Measurements from ENCODE around the gene RGS6.

RGS6 gene

DNA sequence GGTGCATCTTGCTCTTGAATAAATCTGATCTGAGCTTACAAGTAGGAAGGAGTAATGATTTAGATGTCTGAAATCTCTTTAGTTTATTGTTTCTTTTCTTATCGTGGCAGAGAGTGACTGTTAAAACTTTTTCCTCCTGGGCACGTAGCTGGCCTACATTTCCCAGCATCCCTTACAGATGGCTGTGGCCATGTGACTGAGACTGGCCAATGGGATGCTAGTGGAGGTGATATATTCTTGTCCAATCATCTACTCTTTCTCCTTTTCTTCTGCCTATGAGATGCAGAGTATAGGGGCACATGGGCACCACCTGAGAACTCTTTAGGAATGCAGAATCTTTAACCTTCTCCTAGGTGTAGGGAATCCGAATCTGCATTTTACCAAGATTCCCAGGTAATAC, 237.3 kb downstream of the RGS6 start:
- DNase-seq = no peak

DNA sequence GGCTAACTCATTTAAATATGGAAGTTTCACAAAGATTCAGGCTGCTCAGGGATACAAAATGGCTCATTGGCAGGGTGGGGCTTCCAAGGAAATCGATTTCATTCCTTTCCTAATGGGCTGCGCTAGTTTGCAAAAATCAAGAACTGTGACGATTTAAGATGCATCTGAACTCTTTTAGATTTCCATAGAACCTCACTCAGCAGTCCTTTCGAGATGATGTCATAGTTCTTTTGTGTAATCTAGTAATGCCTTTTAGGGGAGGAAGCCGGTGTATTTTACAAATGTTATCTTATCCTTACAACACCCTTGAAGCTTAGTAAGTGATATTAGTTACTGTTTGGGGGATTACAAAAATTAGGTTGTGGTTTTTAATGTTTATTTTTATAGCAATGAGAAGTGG, 239.8 kb downstream of the RGS6 start:
- no peak for DNase-seq

DNA sequence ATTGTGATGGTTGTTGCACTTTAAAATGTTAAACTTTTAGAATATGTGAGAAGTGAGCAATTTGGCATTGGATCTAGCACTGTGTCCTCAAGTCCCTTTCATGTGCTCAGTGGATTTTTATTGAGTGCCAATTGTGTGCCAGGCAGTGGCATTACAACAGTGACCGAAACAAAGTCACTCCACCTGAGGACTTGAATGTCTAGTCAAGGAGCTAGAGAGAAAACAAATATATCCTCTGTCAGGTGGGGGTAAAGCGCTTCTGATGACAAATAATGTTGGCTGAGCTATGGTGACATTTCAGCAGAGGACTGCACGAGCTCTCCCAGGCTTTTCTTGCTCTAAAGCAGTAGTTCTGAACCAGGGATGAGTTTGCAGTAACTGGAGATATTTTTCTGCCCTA, 240.4 kb downstream of the RGS6 start:
- DNase-seq = no peak

DNA sequence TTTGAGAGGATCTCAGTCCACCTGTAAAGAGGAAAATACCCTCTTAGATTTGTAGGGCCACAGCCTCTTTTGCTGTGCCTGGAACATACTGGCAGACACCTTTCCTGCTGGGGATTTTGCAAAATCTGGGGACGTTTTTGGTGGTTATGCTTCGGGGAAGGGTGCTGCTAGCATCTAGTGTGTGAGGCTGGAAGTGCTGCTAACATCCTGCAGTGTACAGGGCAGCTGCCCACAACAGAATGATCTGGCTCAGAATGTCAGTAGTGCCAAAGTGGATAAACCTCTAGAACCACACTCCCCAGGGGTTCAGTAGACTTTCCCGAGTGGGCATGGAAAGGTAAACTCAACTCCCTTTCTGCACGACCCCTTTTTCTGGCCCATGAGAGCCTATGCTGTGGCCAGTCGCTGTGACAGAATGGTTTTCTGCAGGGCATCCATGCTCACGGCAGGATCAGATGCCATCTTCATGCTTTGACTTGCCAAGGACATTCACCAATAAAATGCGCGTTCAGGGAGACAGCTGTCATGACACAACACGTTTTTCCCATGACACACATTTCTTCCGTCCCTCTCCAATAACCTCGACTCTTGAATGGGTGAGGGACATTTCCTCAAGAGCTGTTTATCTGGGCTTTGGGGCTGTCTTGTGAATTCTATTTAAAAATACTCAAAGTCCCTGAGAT, 240.9 kb downstream of the RGS6 start:
- no peak for DNase-seq

DNA sequence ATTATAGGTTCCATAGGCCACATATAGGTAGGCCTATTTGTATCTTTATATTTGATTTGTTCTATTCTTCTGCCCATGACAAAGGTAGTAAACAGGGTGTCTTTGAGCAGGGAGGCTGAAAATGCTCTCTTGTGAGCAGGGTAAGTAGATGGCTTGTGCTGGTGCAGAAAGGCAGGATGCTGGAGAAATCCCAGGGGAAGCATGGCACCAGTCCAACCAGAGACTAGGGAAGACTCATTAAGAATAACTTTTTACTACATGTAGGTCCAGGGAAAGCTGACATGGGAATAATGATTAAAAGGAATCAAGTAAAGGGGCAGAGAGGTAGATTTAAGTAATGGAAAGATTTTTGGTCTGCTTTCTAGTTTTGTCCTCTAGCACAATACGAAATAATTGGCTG, 245.0 kb downstream of the RGS6 start:
- DNase-seq = no peak

DNA sequence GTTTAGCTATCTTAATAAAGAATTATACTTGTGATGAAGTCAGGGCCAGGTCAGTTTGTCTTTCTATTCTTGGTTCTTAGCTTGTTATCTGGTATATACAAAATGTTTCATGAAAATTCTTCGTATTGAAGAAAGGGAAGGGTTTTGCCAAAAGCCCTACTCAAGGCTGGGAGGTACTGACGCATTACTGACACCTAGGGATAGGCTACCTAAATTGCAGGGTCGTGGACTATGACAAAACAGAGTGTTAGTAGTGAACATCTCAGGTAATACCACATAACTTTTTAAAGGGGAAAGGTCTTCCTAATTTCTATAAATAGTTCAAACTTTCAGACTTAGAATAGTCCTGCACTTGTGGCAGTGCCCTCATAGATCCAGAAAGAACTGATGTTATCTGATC, 246.3 kb downstream of the RGS6 start:
- DNase-seq = no peak

DNA sequence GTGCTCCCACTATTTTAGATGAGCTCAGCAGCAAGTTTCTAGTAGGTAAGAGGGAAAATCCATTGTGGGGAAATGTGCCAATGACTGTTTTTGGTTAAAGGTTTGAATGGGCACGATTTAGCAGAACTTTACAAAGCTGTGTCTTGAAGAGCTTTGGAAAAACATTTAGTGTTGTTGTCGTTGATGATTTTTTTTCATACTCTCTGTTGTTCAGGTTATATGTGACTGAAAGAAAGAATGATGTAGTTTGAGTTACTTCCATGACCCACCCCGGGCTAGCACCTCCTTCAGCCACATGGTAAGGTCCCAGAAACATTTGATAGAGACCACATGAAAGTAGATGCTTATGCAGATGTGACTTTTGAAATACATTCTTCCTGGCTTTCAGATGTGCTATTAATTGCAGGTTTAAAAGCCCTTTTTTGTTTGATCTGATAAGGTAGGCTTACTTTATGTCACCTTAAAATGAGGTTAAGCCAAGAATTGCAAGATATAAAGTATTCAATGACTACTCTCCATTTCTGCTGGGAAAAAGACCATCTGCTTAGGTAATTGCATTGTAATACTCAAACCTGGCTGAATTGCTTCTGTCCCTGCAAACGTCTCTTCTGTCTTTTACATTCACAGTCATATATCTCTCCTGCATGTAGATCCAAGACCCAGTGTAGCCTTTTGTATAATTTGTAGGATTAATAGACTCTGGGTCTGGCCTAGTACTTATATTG, 250.6 kb downstream of the RGS6 start:
- DNase-seq = no peak

DNA sequence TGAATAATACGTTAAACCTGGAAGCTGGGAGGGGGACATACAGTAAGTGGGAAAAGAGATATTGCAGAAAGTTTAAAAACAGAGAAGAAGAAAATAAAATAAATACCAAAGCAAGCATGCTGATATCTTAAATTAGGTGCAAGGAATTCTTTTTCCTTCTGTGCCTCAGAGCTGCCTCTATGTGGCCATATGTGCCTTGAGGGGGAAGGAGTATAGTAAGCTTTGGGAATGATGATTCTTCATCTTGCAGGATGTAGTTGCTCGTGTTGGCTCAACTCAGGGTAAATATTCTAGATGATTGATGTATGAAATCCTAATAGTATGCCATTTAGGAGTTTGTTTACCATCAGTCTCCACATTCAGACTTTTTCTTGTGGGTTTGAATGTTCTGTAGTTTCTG, 251.4 kb downstream of the RGS6 start:
- no peak for DNase-seq

DNA sequence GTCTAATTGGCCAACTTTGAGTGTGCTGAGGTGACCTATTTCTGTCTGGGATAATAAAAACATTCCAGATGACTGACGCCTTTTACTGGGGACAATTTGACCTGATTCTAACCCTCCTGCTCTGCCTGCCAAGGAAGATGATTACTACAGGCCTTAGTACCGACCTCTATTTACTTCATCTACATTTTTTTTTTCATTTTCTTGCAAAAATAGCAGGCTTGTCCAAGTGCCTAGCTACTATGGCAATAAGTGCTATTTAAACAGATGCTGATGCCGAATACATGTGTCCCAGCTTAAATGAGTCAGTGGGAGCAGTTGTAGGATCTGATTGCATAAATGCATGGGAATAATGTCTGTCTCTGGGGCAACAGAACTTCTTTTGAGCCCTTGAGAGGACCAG, 254.3 kb downstream of the RGS6 start:
- DNase-seq = no peak

DNA sequence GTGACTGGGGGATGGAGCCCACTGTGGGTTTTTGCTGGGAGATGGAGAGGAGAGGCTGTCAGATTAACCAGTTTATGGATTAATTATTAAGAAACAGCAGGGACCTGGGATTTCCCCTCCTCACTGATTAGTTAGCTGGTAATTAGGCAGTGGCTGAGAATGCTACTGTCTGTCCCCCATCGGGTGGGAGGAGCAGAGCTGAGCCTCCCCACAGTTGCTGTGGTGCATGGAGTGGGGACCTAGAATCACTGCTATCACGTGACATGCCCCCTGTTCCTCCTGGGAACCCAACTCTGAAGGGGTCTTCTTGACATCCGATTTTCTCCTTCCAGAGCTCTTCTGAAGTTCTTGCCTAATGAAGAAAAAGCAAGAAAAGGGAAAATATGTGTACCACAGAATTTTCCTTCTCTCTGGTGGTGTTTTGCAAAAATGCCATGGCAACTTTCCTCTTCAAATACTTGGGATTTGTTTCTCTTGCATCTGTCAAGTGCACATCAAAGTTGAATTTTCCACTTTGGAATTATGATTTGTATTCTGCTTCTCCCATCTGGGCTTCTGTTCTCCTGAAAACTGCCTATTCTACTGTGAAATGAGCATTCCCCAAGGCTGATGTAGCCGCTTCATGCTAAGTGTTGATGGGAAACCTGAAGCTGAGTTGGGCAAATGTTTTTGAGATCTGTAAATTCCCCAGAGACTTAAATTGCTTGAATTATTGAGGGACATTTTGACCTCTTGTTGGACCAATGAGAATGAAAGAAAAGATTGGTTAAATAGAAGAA, 264.2 kb downstream of the RGS6 start:
- no peak for DNase-seq

DNA sequence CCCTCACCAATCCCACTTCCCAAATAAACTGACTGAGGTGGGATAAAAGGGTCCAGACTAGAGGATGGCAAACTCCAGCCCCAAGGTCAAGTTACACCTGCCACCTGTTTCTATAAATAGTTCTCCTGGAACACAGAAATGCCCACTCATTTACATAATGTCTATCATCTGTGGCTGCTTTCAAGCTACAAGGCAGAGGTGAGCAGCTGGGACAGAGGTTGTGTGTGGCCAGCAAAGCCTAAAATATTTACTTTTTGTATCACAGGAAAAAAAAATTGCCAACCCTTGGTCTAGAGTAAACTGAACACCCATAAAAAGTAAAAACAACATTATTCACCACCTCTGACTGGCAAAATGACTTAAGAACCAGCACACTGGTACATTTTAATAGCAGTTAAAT, 269.4 kb downstream of the RGS6 start:
- DNase-seq = no peak

DNA sequence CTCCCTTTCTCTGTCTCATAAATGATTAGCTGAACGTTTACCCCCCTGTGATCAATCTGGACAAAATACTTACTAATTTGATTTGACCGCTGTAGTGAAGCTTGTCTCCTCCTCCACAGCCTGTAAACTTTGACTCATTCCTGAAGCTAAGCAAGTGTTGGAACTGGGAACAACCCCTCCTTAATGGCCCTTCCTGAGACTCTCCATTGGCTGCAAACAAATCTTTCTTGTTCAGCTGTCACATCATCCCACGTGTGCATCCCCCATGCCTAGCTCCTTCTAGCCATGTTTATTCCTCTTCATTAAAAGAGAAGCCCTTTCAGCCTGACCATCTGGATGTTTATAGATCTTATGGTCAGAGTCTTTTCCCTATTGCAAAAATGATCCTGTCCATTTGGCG, 281.2 kb downstream of the RGS6 start:
- DNase-seq = no peak

DNA sequence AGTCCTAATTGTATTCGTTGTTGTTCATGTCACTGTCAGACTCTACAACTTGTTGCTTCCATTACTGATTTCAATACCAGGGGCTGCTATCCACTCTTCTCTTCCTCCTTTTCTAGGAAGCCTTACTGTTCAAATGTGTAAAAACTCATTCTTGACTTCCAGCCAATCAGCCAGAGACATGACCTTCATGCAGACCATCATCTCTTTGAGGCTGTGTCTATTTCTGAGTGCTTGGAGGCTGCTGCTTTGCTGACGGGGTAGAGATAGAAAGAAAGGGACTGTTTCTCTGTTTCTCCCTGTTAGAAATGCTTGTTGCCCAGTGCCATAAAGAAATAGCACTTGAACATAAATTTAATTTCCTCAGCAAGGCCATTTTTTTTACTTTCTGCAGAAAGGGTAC, 282.9 kb downstream of the RGS6 start:
- DNase-seq = no peak

DNA sequence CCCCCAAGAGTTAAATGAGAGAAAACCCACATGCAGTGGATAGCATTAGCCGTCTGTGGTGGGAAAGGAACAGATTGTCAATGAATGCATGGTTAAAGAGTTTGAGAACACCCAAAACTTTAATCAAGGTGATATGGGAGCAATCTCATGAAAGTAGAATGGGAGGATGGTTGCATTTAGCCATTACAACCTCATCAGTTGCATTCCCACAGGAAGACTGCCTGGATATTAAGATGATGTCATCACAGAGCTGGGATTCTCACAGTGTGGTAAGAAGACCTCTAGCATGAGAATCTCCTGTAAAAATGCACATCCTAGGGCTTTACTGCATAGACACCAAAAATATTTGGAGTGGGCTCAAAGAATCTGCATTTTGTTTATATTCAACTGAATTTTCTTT, 284.9 kb downstream of the RGS6 start:
- DNase-seq = no peak

DNA sequence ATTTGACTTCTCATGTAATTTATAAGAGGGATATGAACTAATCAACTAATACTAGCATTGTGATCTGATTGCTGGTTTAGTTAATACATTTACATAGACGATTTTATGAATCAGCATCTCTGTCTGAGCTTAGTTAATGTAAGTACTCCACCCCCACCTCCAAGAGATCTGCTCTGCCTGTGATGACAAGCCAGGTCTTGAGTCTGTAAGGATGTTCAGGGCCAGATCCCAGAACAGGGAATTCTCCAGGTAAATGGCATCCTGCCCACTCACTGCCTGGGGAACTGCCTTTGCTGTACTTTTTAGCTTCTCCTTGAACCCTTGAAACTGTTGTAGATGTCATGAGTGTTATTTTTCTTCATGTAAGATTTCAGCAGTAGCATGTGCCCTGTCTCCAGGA, 289.8 kb downstream of the RGS6 start:
- no peak for DNase-seq

DNA sequence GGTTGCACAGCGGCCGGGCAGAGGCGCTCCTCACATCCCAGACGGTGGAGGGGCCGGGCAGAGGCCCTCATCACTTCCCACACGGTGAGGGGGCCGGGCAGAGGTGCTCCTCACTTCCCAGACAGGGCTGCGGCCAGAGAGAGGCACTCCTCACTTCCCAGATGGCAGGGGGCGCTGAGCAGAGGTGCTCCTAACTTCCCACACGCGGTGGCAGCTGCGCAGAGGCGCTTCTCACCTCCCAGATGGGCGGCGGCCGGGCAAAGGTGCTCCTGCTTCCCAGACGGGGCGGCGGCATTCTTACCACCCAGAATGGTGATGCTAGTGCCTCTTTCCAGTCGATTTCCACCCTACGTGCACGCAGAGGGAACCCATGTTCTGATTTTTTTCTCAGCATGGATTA, 304.4 kb downstream of the RGS6 start:
- DNase-seq = no peak

DNA sequence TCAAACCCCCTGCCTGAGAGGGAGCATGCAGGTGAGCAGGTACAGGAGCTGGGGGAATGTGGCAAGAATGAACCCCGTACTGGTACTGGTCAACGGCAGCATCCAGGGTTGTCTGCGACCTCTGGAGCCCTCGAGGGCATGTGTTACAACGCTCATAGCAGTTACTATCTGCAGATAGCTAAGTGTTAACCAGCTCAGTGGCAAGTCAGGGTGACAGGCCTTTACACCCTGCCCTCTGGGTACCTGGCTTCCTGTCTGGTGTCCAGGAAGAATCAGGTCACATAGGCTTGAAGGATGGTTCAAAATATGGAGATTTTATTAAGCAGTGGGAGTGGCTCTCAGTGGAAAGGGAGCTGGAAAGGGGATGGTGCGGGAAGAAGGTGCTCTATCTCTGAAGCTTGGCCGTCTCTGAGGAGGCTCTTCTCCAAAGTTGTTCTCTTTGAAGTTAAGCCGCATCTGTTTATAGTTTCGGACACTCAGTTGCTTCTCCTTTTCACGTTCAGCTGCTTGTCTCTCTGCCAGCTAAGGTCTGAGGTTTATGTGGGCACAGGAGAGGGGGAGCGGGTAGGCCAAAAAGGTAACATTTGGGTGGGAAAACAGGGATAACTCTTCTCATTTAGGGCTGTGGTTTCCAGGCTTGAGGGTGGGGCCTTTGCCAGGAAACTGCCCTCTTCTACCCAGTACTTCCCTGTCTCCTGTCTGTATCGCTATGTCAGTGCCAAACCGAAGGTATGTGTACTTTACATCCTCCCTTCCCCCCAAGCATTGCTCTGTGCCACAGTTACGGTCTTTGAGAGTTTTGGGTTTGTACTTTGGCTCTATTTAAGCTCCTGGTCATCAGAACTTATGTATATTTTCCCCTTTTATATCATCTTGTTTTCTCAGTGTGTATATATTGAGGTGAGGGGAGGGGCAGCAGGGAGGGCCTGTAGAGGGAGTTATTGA, 305.8 kb downstream of the RGS6 start:
- DNase-seq = no peak

DNA sequence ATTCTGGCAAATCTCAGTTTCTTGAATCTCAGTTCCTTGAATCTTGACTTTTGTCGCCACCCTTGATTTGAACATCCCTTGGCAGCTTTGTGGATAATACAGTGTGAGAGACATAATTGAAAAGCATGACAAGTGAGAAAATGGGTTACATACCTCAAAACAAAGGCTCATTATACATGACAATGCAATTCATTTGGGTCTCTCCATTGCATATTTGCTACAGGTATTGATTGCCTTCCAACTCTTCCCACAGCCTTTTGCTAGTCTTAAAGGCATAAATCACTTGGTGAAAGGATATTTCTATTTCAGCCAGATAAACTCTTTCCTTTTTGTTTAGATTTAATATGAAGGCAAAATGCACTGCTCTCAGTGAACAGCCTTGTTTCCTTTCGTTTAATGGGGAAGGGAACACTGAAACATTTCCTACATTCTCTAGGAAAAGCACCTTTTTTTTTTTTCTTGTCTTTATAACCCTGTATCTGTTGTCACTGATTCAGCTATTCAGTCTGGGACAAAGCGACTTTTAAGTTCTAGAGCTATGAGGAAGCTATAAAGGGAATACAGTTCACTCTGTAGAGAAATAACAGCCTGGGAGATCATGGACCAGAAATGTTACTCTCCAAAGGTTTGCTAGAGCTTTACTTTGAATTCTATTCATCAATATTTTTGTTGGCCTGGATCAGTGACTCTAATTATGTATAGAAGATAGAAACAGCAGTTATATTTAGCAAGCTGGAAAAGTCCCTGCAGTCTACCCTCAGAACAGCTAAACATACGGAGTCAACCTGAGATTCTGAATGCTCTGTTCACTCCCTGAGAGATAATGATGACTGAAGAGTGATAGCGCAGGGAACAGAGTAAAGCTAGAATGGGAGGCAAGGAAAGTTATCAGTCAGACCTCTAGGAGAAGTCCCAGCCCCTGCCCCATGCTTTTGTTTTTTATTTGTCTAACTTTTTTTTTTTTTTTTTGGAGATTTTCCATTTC, 311.4 kb downstream of the RGS6 start:
- DNase-seq = no peak

DNA sequence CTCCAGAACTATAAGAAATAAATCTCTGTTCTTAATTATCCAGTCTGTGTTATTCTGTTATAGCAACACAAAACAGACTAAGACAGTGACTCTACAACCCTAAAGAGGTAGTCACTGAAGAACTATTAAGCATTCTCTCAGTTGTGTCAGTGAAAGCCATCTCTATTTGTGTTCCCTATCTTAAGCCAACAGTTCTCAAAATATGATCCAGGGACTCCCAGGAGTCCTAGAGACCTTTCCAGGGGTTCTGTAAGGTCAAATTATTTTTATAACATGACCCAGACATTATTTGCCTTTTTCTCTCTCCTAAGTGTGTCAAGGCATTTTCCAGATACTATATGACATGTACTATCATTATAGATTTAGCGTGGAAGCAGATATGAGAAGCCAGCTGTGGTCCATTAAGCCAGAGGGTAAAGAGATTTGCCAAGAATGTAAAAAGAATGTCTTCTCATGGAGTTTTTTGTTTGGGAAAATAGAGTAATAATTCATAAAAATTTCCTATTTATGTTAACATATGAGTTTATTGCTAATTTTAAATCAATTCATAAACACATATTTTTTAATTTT, 315.8 kb downstream of the RGS6 start:
- no peak for DNase-seq

DNA sequence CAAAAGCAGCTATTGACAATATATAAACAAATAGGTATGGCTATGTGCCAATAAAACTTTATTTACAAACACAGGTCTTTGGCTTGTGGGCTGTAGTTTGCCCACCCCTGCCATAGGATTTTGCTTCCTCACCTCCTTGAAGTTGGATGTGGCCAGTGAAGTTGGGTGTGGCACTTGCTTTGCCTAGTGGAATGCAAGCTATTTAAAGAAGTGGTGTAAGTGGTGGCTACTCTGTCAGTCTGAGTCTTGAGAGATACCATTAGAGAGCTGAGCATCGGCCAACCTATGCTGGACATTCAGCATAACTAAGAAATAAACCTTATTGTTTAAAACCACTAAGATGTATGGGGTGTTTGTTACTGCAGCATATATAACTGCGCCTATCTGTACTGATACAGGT, 321.3 kb downstream of the RGS6 start:
- no peak for DNase-seq

DNA sequence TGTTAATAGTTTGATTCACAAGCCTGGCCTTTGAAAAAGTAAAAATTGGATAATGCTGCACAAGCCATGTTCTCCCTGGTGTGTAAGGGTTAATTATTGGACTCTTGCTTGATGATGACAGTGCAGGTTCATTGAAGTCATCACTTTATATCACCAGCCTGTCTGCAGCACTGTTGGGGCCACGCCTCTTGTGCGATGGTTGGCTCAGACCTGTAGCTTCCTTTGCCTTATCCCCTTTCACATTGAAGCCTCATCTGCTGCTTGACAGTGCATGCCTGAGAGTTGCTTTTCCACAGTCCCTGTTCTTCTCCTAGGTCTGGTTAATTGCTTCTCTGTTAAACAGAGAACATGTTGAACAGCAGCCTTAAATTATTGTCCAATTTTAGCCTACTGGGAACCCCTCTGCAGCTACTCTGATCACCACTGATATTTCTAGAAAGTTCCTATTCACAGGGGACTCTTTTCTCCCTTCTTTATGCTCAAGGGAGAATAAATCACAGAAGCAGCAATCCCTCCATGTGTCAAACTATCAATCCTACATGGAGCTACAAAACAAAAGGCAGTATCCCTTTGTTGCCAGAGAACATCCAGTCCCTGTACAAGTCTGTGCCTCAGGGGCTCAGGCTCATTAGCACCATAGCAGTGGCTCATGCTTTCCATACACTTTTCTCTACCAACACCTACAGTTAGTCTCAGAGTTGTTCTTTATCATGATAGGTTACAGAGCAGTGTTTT, 322.1 kb downstream of the RGS6 start:
- no peak for DNase-seq
